GM20431 (cell line): Measurements from ENCODE around the gene RIPOR3.
"Not testable (repeated sequence)": the region's sequence is repeated elsewhere in the genome, so short reads cannot be mapped to it uniquely, and the experiment has no call there.

Source experiments
- in situ Hi-C: fragments of 300-500 bp; cut with MseI, MboI; formaldehyde crosslinking; loops from one replicate; pipeline ENCODE4 v1.15.0; 2020; ENCODE audit warnings: low sequenced_read_pairs; ENCODE audit not compliant: unreplicated experiment

The RIPOR3 gene

DNA sequence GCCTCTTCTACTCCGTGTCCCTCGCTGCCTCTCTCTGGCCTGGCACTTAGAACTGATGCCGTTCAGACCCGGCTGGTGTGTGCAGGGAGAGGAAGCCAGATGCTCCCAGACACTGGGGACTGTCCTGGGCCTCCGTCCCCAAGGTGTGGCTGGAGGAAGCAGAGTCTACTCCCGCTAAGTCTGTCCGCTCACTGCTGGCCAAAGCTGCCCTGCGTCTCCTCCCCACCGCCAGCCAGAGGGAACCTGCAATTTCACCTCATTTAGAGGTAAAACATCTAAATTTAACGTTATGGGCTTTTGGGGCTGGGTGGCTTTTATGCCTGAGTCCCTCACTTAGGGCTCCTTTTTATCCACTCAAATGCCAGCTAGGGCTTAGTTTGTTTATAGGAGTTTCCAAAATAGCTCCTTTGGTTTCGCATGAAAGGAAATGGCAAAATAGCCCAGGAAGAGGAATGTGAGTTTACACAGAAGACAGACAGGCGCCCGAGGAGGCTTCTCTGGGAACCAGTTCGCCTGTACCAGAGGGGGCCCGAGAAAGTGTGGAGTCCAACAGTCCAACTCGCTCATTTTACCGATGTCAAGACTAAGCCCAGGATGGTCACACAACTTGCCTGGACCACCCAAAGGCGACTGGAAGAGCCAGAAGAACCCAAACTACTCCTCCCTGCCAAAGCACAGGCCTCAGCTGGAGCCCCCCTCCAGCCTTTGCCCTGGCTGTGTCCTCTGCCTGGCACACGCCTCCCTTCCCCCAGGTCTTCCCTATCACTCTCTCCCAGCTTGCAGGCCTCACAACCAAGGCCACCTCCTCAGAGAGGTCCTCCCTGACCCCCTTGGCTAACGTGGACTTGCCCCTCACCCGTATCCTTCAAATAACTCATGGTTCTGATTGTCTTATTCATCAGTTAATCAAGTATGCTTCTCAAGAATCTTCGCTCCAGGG lies 54.5 kb downstream of the RIPOR3 start:
- in situ Hi-C loops, result no loop called here

DNA sequence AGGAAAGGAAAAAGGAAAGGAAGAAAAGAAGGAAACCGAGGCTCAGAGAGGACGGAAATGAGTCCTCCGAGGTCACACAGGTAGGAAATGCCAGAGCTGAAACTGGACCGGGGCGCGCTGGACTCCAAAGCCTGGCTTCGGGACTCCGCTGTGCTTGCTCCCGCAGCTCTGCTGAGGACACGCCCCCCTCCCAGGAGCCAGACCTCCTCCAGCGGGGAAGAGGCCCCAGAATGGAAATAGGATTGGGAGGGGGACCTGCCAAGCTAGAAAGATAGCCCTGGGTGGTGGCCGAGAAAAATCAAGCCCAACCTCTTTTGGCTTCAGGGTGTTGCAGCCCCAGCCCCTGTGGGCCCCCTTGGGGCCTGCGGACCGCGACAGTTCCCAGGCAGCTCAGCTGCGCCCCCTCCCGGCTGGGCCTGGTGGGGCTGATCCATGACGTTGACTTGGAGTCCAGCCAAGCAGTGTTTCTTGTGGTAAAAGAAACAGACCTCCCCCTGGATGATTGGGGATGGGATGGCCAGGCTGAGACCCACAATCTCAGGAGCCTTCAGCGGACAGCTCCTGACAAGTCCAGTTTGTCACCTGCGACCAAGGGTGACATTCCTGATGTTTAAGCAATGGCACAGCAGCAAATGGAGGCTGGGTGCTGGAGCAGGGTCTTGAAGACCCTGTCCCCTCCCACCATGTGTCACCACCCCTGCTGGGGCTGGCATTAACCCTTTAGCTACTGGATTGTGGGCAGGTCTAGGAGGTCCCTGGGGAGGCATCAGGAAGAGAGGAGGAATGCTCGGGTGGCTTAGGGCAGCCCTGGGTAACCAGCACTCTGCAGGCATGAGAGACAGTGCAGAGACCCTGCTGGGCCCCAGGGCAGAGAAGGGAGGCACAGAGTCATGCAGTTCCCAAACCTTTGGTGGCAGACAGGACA lies 55.4 kb downstream of the RIPOR3 start:
- in situ Hi-C loops, result no loop called here

- in situ Hi-C loops, result no loop called here
These were observed 56.3 kb downstream of the RIPOR3 start for GRCh38 chr20:50635014-50635557.

DNA sequence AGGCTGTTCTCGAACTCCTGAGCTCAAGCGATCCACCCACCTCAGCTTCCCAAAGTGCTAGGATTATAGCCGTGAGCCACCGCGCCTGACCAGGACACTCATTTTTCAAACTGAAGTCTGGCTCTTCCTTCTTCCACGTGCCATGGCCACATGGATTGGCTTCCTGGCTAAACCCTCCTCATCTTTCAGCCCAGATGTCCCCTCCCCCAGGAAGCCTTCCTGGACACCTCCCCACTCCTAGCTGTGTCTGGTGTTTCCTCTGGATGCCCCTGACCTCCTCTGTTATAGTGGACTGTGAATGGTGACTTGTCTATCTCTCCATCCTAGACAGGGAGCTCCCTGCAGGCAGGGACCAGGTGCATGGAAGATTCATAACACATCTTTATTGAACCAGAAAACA lies 57.2 kb downstream of the RIPOR3 start:
- in situ Hi-C loops, result no loop called here

- in situ Hi-C loops, result no loop called here
These were observed 58.0 kb downstream of the RIPOR3 start for GRCh38 chr20:50633361-50633760.

GRCh38 chr20:50632701-50633100 lies 58.6 kb downstream of the RIPOR3 start:
- in situ Hi-C loops, result no loop called here

- in situ Hi-C loops, result no loop called here
These were observed 59.1 kb downstream of the RIPOR3 start for GRCh38 chr20:50632236-50632635.

DNA sequence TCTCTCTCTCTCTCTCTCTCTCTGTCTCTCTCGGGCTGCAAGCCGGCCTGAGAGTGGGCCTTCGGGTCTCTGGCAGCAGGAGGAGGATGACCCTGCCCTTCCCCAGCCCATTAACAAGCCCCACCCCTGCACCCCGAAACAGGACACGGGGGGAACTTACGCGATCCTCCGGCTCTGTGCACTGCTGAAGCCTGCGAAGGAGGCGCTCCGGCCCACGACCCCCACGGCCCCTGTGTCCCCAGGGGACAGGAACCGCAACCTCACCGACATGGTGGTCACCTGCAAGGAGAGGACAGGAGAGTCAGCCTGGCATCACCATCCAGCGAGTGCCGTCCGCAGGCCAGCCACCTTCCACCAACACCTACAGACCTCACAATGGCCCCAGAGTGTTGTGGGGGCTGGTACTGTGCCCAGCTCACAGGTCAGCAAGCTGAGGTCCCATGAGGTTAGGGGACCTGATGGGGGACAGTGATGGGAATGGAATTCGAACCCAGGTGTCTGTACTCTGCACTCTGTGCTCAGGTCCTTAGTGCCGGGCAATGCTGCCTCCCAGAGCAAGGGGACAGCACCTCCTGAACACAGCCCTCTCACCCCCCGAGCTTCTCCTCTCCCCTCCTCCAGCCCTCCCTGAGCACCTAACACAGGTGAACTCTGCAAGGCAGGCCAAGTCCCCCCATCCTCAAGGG lies 60.6 kb downstream of the RIPOR3 start:
- in situ Hi-C loops, result no loop called here

DNA sequence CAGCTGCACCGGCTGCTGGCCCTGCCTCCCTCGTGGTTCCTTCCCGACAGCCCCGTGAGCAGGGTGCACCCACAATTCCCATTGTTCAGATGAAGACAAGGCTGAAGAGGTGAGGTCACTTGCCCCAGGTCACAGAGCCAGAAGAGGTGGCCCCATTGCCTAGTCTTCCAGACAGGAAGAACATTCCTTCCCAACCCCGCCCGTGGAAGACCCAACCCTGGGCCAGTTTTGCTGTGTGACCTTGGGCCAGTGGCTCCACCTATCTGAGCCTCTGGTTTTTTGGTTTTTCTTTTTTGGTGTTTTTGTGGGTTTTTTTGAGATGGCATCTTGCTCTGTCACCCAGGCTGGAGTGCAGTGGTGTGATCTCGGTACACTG lies 61.7 kb downstream of the RIPOR3 start:
- in situ Hi-C loops, result no loop called here

GRCh38 chr20:50628853-50629669 lies 62.3 kb downstream of the RIPOR3 start:
- in situ Hi-C loops, result no loop called here

DNA sequence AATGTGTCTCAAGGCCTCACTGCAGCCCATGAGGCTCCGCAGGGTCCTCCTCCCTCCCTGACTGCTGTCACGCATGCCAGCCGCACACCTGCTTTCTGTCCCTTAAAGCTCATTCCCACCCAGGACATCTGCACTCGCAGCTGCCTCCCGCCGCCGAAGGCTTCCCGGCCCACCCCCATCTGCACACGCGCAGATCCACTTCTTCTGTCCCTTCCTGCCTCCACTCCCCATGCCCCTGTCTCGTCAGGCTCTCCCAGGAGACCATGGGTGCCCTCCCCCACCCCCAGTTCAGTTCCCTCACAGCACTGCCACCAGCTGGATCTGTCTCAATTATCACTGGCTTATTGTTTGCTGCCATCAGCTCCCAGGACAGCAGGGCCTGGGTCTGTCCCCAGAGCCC lies 63.0 kb downstream of the RIPOR3 start:
- in situ Hi-C loops, result no loop called here

- in situ Hi-C loops, result no loop called here
These were observed 63.6 kb downstream of the RIPOR3 start for GRCh38 chr20:50627747-50628146.

DNA sequence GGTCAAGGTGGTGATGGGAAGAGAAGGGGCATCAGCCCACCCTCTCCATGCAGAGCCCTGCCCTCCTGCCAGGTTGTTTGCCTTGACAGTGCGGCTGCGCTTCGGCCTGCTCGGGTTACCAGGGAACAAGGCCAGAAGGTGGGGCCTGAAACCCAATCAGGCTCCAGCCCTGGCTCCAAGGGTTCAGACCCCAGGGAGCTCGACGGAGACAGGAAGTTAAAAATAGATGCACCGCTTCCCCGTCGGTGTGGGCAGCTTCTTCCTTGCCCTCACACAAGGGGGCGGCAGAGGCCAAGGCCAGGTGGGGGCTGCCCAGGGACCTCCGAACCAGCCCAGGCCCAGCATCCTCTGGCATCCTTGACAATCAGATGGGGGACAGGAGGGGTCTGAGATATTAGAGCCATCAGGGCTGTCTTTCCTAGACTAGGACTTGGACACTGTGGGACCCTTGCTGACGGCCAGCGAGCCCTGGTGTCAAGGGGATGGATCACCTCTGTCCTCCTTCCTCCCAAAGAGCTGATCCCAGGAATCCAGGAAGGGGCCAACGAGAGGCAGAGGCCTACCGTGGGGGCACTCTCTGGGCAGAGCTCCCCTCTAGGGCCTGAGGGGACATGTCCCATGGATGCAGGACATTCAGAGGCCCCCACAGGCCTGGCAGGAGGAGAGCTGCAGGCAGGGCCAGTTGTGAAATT lies 65.2 kb downstream of the RIPOR3 start:
- in situ Hi-C loops, result no loop called here

GRCh38 chr20:50624351-50625016 lies 66.9 kb downstream of the RIPOR3 start:
- in situ Hi-C loops, result no loop called here

DNA sequence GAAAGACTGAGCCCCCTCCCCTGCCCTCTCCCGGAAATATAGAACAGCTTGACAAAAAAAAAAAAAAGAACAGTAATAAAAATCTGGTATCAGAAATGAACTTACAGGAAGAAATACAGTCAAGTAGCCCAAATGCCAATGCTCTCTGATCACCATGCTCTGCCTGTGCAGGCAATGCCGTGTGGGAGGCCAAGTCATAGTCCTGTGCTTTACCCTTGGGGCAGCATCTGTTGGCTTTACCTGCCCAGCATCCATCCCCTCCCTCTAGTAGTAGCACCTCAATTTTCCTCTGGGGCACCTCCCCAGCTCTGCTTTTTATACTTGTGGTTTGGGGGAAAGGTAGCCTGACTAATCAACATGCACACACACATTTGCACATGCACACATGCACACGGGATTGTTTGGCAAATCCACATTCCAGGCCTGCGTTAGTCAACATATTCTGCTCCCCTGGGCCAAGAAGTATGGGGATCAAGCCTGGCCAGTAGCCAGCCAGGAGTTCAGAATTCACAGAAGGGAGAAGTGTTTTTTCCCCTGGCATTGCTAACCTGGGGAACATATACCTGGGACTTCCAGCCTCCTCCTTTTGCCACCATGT lies 70.2 kb downstream of the RIPOR3 start:
- in situ Hi-C loops, result no loop called here

- in situ Hi-C loops, result not testable (repeated sequence)
These were observed 70.9 kb downstream of the RIPOR3 start for GRCh38 chr20:50620459-50620858.

GRCh38 chr20:50618537-50618936 lies 72.8 kb downstream of the RIPOR3 start:
- in situ Hi-C loops, result no loop called here

DNA sequence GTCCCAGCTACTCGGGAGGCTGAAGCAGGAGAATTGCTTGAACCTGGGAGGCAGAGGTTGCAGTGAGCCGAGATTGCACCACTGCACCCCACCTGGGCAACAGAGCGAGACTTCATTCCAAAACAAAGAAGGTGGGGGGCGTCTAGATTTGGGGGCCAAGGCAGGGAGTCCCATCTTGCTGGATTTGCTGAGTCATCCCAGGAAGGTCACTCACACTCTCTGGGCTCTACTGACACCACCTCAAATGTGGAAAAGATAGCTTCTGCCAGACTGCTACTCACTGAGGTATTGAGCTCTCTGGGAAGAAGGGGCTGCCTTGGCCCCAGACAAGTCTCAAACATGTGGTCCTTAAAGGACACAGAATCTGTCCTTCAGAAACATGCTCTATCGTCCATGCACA lies 74.3 kb downstream of the RIPOR3 start:
- in situ Hi-C loops, result no loop called here
